ENCODE measurements around the gene NCAM1.

Gene NCAM1

GRCh38 chr11:113075586-113076095 is 114.4 kb downstream of the NCAM1 start:
- DNase-seq, result no peak
- intact Hi-C loops (cut with DNase I), result no loop called here

- intact Hi-C loops (cut with DNase I), result no loop called here
- no peak for DNase-seq
These were observed 116.2 kb downstream of the NCAM1 start for GRCh38 chr11:113077379-113077778.

- no peak for DNase-seq
- intact Hi-C loops (cut with DNase I), result no loop called here
These were observed 121.2 kb downstream of the NCAM1 start for GRCh38 chr11:113082341-113082955.

GRCh38 chr11:113083571-113083970 is 122.4 kb downstream of the NCAM1 start:
- DNase-seq, result no peak
- intact Hi-C loops (cut with DNase I), result no loop called here

GRCh38 chr11:113084297-113084696 is 123.1 kb downstream of the NCAM1 start:
- intact Hi-C loops (cut with DNase I), result no loop called here
- DNase-seq, result no peak

DNA sequence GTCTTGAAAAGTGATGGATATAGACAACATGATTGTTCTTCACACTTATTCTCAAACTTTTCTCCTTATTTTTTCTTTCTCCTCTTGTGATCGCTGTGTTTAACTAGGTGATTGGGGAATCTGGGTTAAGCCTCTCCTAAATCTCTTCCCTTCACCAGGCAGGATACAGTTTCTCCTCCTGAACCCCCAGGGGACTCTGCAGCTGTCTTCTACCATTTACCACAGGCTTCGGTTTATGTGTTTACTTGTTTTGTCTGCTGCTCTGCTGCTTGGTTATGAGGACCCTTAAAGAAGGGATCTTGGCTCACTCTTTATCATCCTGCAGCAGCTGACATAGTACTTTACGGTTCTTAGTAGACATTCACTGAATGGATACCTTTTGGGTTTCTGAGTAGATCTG is 124.2 kb downstream of the NCAM1 start:
- intact Hi-C loops (cut with DNase I), result no loop called here
- no peak for DNase-seq

- DNase-seq, result no peak
- intact Hi-C loops (cut with DNase I), result no loop called here
These were observed 126.5 kb downstream of the NCAM1 start for GRCh38 chr11:113087706-113088105.

GRCh38 chr11:113090716-113091480 is 129.7 kb downstream of the NCAM1 start:
- DNase-seq, result no peak
- intact Hi-C loops (cut with DNase I), result no loop called here

DNA sequence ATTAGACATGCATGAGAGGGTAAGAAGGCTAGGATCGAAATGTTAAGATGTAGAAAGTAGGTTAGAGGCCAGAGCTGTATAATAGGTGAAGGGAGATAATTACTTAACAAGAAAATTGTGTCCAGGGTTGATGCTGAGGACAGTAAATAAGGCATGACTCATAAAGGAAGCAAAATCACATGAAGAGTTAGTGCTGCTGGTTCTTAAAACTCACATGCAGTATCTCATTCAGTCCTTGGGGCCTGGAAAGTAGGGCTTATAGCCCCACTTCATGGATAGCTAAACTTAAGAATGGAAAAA is 130.2 kb downstream of the NCAM1 start:
- no peak for DNase-seq
- intact Hi-C loops (cut with DNase I), result no loop called here

- intact Hi-C loops (cut with DNase I), result no loop called here
- DNase-seq, result no peak
These were observed 135.4 kb downstream of the NCAM1 start for GRCh38 chr11:113096648-113097047.

- intact Hi-C loops (cut with DNase I), result no loop called here
- no peak for DNase-seq
These were observed 142.9 kb downstream of the NCAM1 start for GRCh38 chr11:113103932-113104690.

GRCh38 chr11:113104691-113105251 is 143.6 kb downstream of the NCAM1 start:
- DNase-seq, result no peak
- intact Hi-C loops (cut with DNase I), result no loop called here

GRCh38 chr11:113105592-113105991 is 144.4 kb downstream of the NCAM1 start:
- intact Hi-C loops (cut with DNase I), result no loop called here

DNA sequence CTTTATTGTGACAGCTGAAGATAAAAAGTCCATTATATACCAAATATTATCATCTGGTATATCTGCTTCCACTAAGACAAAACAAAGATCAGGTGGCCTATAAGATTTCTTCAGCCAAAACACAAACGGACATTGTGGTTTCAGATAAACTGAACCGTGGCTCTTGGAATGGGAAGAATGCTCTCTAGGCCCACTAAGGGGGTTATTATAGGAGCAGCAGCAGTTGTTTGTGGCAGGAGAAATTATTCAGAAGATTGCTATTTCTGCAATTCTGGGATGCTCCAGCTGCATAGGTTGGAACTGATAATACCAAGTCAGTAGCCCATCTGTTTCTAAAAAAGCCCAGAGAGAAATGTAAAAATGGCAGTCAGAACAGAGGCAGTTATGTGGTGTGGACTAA is 145.3 kb downstream of the NCAM1 start:
- DNase-seq, result no peak
- intact Hi-C loops (cut with DNase I), result no loop called here

More at GRCh38 chr11:113105592-113105991, 144.4 kb downstream of the NCAM1 start:
- no peak for DNase-seq

GRCh38 chr11:113110046-113110445 is 148.8 kb downstream of the NCAM1 start:
- no peak for DNase-seq
- intact Hi-C loops (cut with DNase I), result loop anchor here (5.0 to 10.0 kb wide), 4 partner anchors 148 to 525 kb away; partner anchors contain the start of gene NCAM1

GRCh38 chr11:113111156-113111555 is 149.9 kb downstream of the NCAM1 start:
- no peak for DNase-seq
- intact Hi-C loops (cut with DNase I), result loop anchor here (5.0 to 10.0 kb wide), 4 partner anchors 149 to 526 kb away; partner anchors contain the start of gene NCAM1

DNA sequence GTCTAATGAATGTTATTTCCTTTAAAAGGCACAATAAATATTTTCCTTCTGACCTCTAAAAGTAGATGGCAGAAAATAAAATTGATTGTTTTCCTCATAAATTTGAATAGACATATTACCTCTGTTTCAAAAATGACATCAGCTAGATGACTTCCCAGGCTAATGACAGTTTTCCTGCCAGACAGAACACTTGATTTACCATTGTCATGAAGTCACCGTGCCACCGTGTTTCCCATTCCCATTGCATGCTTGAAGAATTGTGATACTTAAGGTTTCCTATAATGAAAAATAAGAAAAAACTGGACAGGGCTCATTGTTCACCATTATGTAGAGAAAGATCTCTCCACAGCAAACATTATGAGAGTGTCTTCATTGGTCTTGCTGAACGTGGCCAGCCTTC is 151.1 kb downstream of the NCAM1 start:
- DNase-seq, result no peak
- intact Hi-C loops (cut with DNase I), result loop anchor here (5.0 to 10.0 kb wide), 4 partner anchors 150 to 528 kb away; partner anchors contain the start of gene NCAM1

GRCh38 chr11:113113801-113114704 is 152.8 kb downstream of the NCAM1 start:
- intact Hi-C loops (cut with DNase I), result loop anchor here (5.0 to 10.0 kb wide), 4 partner anchors 152 to 529 kb away; partner anchors contain the start of gene NCAM1
- peak; percentile 61 to 97 (median 78) for DNase-seq

DNA sequence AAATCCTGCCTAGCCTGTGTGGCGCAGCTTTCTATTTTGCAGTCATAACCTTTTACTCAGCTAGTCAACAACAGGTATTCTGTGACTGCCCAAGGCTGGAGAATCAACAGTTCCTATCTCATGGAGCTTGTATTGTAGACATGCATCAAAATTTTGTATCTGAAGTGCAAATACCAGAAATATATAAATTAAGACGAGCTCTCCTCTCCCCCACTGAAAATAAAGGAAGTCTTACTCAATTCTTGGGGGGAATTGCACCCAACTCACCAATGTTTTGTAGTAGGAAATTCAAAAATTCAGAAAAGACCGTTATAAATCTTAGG is 153.4 kb downstream of the NCAM1 start:
- DNase-seq, result no peak
- intact Hi-C loops (cut with DNase I), result loop anchor here (5.0 to 10.0 kb wide), 4 partner anchors 152 to 530 kb away; partner anchors contain the start of gene NCAM1

DNA sequence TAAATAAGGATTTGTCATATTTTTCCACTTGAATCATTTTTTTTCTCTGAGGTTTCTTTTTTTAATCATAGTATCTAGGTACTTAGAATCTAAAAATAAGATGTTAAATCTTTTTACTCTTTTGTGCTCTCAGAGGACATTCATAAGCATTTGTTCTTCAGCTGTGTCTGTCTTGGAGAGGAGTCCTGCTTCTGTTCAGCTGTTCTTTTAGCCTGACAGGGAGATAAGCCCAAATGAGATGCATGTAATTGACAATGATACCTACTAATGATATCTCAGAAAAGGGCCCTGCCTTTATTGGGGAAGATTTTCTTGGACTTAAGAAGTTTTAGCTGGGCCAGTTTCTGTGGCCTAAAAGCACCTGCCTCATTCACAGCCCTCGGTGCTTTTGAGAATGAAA is 156.9 kb downstream of the NCAM1 start:
- intact Hi-C loops (cut with DNase I), result loop anchor here (10.0 kb wide), 3 partner anchors 283 to 533 kb away; no protein-coding TSS in a partner anchor

More for the DNA sequence above, 156.9 kb downstream of the NCAM1 start:
- no peak for DNase-seq
